ENCODE results near the gene ETV7.
"Not testable (repeated sequence)": the region's sequence is repeated elsewhere in the genome, so short reads cannot be mapped to it uniquely, and the experiment has no call there.

The ETV7 gene

GRCh38 chr6:36382976-36383375 is 4.5 kb downstream of the ETV7 start:
- DNase-seq, result no peak

- no peak for DNase-seq
Measured at GRCh38 chr6:36381502-36382389, 5.7 kb downstream of the ETV7 start.

GRCh38 chr6:36380166-36380565 is 7.3 kb downstream of the ETV7 start:
- no peak for DNase-seq

- no peak for DNase-seq
Measured at GRCh38 chr6:36378936-36379335, 8.5 kb downstream of the ETV7 start.

GRCh38 chr6:36378243-36378920 is 9.1 kb downstream of the ETV7 start:
- DNase-seq, result no peak

GRCh38 chr6:36377594-36377993 is 9.9 kb downstream of the ETV7 start:
- DNase-seq, result no peak

GRCh38 chr6:36376742-36377141 is 10.7 kb downstream of the ETV7 start:
- no peak for DNase-seq

- no peak for DNase-seq
Measured at GRCh38 chr6:36376183-36376582, 11.3 kb downstream of the ETV7 start.

GRCh38 chr6:36375644-36376155 is 11.8 kb downstream of the ETV7 start:
- no peak for DNase-seq

GRCh38 chr6:36374972-36375371 is 12.5 kb downstream of the ETV7 start:
- DNase-seq, result no peak

- no peak for DNase-seq
Measured at GRCh38 chr6:36374194-36374593, 13.3 kb downstream of the ETV7 start.

GRCh38 chr6:36373368-36374019 is 14.0 kb downstream of the ETV7 start:
- no peak for DNase-seq

GRCh38 chr6:36372088-36372487 is 15.4 kb downstream of the ETV7 start:
- no peak for DNase-seq

GRCh38 chr6:36371211-36371610 is 16.3 kb downstream of the ETV7 start:
- no peak for DNase-seq

GRCh38 chr6:36370638-36371037 is 16.8 kb downstream of the ETV7 start:
- no peak for DNase-seq

GRCh38 chr6:36368921-36369865 is 18.3 kb downstream of the ETV7 start:
- peak; percentile 17 for DNase-seq

GRCh38 chr6:36368421-36368820 is 19.0 kb downstream of the ETV7 start:
- DNase-seq, result no peak

- no peak for DNase-seq
Measured at GRCh38 chr6:36367743-36368142, 19.7 kb downstream of the ETV7 start.

GRCh38 chr6:36364669-36365479 is 22.6 kb downstream of the ETV7 start:
- no peak for DNase-seq

- not testable (repeated sequence) for DNase-seq
Measured at GRCh38 chr6:36364061-36364635, 23.3 kb downstream of the ETV7 start.

GRCh38 chr6:36363371-36363752 is 24.1 kb downstream of the ETV7 start:
- DNase-seq, result not testable (repeated sequence)
